GM12865 (cell line): ENCODE data around the gene NTNG1.

ENCODE experiments used
- DNase-seq: peaks from one replicate; pipeline ENCODE4 v3.0.0; 2010; ENCODE audit warnings: low read depth
- H3K4me3 ChIP-seq: 2 replicates; pipeline ENCODE4 v1.5.1; 2011; ENCODE audit warnings: mild to moderate bottlenecking, low read depth, low read length, control low read depth
- TF ChIP-seq, protein P1 (sequence below): IDR thresholded peaks from 2 replicates; pipeline ENCODE4 v1.5.1; 2011; ENCODE audit warnings: low read length, control low read depth, low read depth, inconsistent platforms; ENCODE audit not compliant: insufficient read depth; ENCODE audit errors: missing control alignments

NTNG1 gene

DNA sequence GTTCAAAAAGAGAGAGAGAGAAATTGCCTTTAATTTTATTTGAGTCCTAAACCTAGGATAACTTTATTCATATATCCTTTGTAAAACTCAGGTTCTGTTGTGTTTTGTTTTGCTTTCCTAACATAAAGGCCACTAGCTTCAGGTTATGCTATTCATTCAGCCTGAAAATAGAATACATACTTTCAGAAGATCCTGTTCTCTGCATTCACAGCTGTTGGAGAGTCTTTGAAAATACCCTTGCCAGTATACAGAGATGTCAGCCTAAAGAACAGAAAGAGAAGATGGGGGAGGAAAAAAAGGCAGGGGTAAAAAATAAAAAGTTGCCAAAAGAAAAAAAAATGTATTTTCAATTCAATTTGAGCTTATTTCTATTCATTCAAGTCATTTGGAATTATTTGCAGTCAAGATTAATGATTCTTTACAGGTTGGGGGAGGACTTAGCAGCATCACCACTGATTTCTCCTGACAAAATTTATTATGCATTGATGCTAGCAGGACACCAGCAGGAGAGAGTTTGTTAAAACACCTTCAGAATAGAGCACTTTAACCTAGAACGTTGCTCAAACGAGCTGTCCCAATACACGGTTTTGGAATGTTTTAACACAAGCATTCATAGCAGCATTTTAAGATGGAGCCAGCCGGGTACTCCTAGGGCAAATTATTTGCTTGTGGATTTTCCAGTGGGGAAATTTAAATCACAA lies 318.5 kb downstream of the NTNG1 start:
- no peak overlapping the region for H3K4me3 ChIP-seq
- DNase-seq: peak; percentile 19
- TF ChIP-seq, protein P1, sequence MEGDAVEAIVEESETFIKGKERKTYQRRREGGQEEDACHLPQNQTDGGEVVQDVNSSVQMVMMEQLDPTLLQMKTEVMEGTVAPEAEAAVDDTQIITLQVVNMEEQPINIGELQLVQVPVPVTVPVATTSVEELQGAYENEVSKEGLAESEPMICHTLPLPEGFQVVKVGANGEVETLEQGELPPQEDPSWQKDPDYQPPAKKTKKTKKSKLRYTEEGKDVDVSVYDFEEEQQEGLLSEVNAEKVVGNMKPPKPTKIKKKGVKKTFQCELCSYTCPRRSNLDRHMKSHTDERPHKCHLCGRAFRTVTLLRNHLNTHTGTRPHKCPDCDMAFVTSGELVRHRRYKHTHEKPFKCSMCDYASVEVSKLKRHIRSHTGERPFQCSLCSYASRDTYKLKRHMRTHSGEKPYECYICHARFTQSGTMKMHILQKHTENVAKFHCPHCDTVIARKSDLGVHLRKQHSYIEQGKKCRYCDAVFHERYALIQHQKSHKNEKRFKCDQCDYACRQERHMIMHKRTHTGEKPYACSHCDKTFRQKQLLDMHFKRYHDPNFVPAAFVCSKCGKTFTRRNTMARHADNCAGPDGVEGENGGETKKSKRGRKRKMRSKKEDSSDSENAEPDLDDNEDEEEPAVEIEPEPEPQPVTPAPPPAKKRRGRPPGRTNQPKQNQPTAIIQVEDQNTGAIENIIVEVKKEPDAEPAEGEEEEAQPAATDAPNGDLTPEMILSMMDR: no peak

GRCh38 chr1:107460035-107460434 lies 319.2 kb downstream of the NTNG1 start:
- no peak overlapping the region for H3K4me3 ChIP-seq
- peak; percentile 55 for DNase-seq
- TF ChIP-seq, protein P1: no peak

DNA sequence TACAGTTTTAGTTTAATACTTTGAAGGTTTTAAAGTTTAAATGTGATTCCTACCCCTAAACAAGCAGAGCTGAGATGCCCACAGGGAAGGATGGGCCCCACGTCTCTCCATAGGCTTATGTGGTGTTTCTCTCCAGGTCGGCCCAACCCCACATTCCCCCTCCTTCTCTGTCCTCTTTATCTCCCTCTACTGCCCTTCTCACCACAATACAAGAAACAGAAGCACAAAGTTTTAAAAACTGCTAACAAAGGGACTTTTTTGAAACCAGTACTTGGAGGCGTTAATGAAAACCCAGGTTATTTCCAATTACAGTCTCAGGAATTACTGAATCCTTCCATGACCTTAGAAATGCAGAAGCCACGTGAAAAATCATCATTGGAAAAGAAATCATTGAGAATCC lies 324.0 kb downstream of the NTNG1 start:
- H3K4me3 ChIP-seq: no peak overlapping the region
- TF ChIP-seq, protein P1: peak; percentile 6
- DNase-seq: peak; percentile 16

DNA sequence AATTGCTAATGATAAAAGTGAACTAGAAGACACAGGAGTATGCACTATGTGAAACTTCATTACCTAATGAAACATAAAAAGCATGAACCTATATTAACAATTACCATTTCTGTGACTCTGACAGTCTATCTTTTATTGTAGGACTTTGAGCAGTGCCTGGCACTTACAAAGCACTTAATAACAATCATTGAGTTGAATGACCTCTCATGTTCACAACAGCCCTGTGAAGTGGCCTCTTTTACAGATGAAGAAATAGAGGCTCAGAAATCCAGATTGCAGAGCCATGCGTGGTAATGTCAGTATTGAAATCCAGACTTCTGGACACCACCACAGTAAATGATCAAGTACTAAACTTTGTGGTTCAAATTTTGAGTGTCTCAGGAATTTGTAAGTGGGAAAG lies 326.4 kb downstream of the NTNG1 start:
- no peak for DNase-seq

GRCh38 chr1:107467811-107468210 lies 327.0 kb downstream of the NTNG1 start:
- no peak overlapping the region for H3K4me3 ChIP-seq
- no peak for DNase-seq
- TF ChIP-seq, protein P1: no peak

More for the DNA sequence above, 326.4 kb downstream of the NTNG1 start:
- no peak overlapping the region for H3K4me3 ChIP-seq
- TF ChIP-seq, protein P1: no peak

DNA sequence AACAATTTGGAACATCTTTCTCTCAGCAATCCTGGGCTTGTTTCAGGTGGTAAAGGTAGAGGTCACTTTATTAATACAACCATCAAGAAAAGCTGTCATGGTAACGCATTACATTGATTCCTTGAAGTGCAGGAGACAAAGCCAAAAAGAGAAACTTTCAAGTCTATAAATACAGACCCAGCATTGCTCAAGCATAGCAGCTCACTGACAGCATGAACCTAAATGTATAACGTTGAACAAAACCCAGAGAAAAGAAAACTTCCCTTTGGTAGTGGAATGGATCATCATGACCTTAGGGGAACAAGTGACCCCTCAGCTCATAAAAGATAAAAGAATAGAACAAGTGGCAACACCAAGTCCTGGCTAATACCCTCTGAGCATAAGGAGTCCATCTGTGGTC lies 332.2 kb downstream of the NTNG1 start:
- TF ChIP-seq, protein P1: no peak
- H3K4me3 ChIP-seq: no peak overlapping the region
- DNase-seq: peak; percentile 19
